Measurements from ENCODE around the gene NEURL2. TPM values are rescaled to one million over a fixed set of nuclear protein-coding genes. Genes with fewer than 3 reads are reported as not detected.

The NEURL2 gene
- 6.3 and 8.4 TPM in 2 replicates for total RNA-seq
- long read RNA-seq, partial matches to known transcripts: 0 of 2 reads
- long read RNA-seq, other reads (novel, unspliced or antisense): 2 of 2 reads

- Mint-ChIP-seq H3K4me3 (ENCODE audit: low read depth) (peak within 1 kb of the TSS; percentile 86), H3K4me1 (ENCODE audit: low read depth) (peaks cover 8% of the 10 kb centered on the region), H3K27me3 (no peaks in the 10 kb centered on the region), H3K27ac (peak within 1 kb of the TSS; percentile 97), H3K9me3 (ENCODE audit: low read depth) (no peaks in the 10 kb centered on the region), H3K36me3 (ENCODE audit: insufficient read depth) (peaks cover 5% of the 10 kb centered on the region)
- DNase-seq (ENCODE audit: low spot score, unreplicated experiment): peak; percentile 86
- TF ChIP-seq CTCF (IDR thresholded peaks at IDR 0.05; ENCODE audit: unreplicated experiment): no peak
These were observed at the start of gene NEURL2, which contains the start of gene CTSA for GRCh38 chr20:45890985-45891983. NEURL2 (minus strand) TSS chr20:45891208; CDS start chr20:45890991, 217 bp downstream. CTSA (plus strand) TSS chr20:45891335; CDS start chr20:45891569, 234 bp downstream.

- Mint-ChIP-seq H3K9me3 (ENCODE audit: low read depth) (no peaks in the 10 kb centered on the region), H3K4me3 (ENCODE audit: low read depth) (no peak overlapping the region), H3K27me3 (no peaks in the 10 kb centered on the region), H3K36me3 (ENCODE audit: insufficient read depth) (peaks cover 21% of the 10 kb centered on the region), H3K27ac (no peak overlapping the region), H3K4me1 (ENCODE audit: low read depth) (peaks cover 3% of the 10 kb centered on the region)
- no peak for DNase-seq (ENCODE audit: low spot score, unreplicated experiment)
- TF ChIP-seq CTCF (IDR thresholded peaks at IDR 0.05; ENCODE audit: unreplicated experiment): no peak
These were observed 49.5 kb upstream of the NEURL2 start for GRCh38 chr20:45940469-45940868.

- Mint-ChIP-seq H3K27me3 (no peaks in the 10 kb centered on the region), H3K27ac (no peak overlapping the region), H3K36me3 (ENCODE audit: insufficient read depth) (peaks cover 20% of the 10 kb centered on the region), H3K9me3 (ENCODE audit: low read depth) (no peaks in the 10 kb centered on the region), H3K4me1 (ENCODE audit: low read depth) (peaks cover 5% of the 10 kb centered on the region), H3K4me3 (ENCODE audit: low read depth) (no peak overlapping the region)
- DNase-seq (ENCODE audit: low spot score, unreplicated experiment): no peak
- no peak for TF ChIP-seq CTCF (IDR thresholded peaks at IDR 0.05; ENCODE audit: unreplicated experiment)
These were observed 49.0 kb upstream of the NEURL2 start for GRCh38 chr20:45940053-45940452.

- H3K27me3 Mint-ChIP-seq: no peaks in the 10 kb centered on the region
- no peak for DNase-seq (ENCODE audit: low spot score, unreplicated experiment)
- no peak overlapping the region for H3K4me3 Mint-ChIP-seq (ENCODE audit: low read depth)
- no peak overlapping the region for H3K27ac Mint-ChIP-seq
- no peak for TF ChIP-seq CTCF (IDR thresholded peaks at IDR 0.05; ENCODE audit: unreplicated experiment)
- H3K9me3 Mint-ChIP-seq (ENCODE audit: low read depth): no peaks in the 10 kb centered on the region
- peaks cover 5% of the 10 kb centered on the region for H3K4me1 Mint-ChIP-seq (ENCODE audit: low read depth)
- peaks cover 14% of the 10 kb centered on the region for H3K36me3 Mint-ChIP-seq (ENCODE audit: insufficient read depth)
These were observed 47.9 kb upstream of the NEURL2 start for GRCh38 chr20:45938727-45939438.

GRCh38 chr20:45937765-45938164 lies 46.8 kb upstream of the NEURL2 start:
- TF ChIP-seq CTCF (IDR thresholded peaks at IDR 0.05; ENCODE audit: unreplicated experiment): no peak
- Mint-ChIP-seq H3K9me3 (ENCODE audit: low read depth) (no peaks in the 10 kb centered on the region), H3K36me3 (ENCODE audit: insufficient read depth) (peaks cover 14% of the 10 kb centered on the region), H3K4me3 (ENCODE audit: low read depth) (peak overlapping the region; percentile 55), H3K27ac (no peak overlapping the region), H3K27me3 (no peaks in the 10 kb centered on the region), H3K4me1 (ENCODE audit: low read depth) (peaks cover 11% of the 10 kb centered on the region)
- DNase-seq (ENCODE audit: low spot score, unreplicated experiment): no peak

Data from progenitor cell of endocrine pancreas (in vitro differentiated cells).